GM23248 (cell line): ENCODE results near the gene SZT2. TPM values are rescaled to one million over a fixed set of nuclear protein-coding genes. Genes with fewer than 3 reads are reported as not detected.
"Not testable (repeated sequence)": the region's sequence is repeated elsewhere in the genome, so short reads cannot be mapped to it uniquely, and the experiment has no call there.

Source experiments
- DNase-seq: peaks from one replicate; pipeline ENCODE4 v3.0.0-alpha.2; 2015
- H2AFZ ChIP-seq: fragments of 200-600 bp; sonication (generic); 2 replicates; pipeline ENCODE4 v1.6.1; 2016; ENCODE audit warnings: antibody characterized with exemption
- H3F3A ChIP-seq: fragments of 200-600 bp; sonication (generic); 2 replicates; pipeline ENCODE4 v1.6.1; 2016; ENCODE audit warnings: mild to moderate bottlenecking, antibody characterized with exemption, mixed run types; ENCODE audit not compliant: insufficient read depth
- H3K27ac ChIP-seq: fragments of 200-600 bp; sonication (generic); 2 replicates; pipeline ENCODE4 v1.5.1; 2016; ENCODE audit warnings: mild to moderate bottlenecking
- H3K27me3 ChIP-seq: fragments of 200-600 bp; sonication (generic); replicated peaks from 2 replicates; pipeline ENCODE4 v1.6.1; 2016; ENCODE audit warnings: mild to moderate bottlenecking; ENCODE audit not compliant: insufficient read depth
- H3K36me3 ChIP-seq: fragments of 200-600 bp; sonication (generic); 2 replicates; pipeline ENCODE4 v1.6.1; 2016; ENCODE audit warnings: low read depth, mild to moderate bottlenecking
- H3K4me1 ChIP-seq: fragments of 200-600 bp; sonication (generic); 2 replicates; pipeline ENCODE4 v1.6.1; 2016; ENCODE audit warnings: mild to moderate bottlenecking; ENCODE audit not compliant: insufficient read depth
- H3K4me2 ChIP-seq: fragments of 200-600 bp; sonication (generic); one replicate; pipeline ENCODE4 v1.6.1; 2016; ENCODE audit warnings: mild to moderate bottlenecking; ENCODE audit not compliant: unreplicated experiment
- H3K4me3 ChIP-seq: fragments of 200-600 bp; sonication (generic); 2 replicates; pipeline ENCODE4 v1.5.1; 2016; ENCODE audit warnings: mild to moderate bottlenecking
- H3K79me2 ChIP-seq: fragments of 200-600 bp; sonication (generic); 2 replicates; pipeline ENCODE4 v1.6.1; 2016; ENCODE audit warnings: mild to moderate bottlenecking; ENCODE audit not compliant: insufficient read depth
- H3K9ac ChIP-seq: fragments of 200-600 bp; sonication (generic); 2 replicates; pipeline ENCODE4 v1.6.1; 2016; ENCODE audit warnings: mild to moderate bottlenecking
- H3K9me2 ChIP-seq: fragments of 200-600 bp; sonication (generic); 2 replicates; pipeline ENCODE4 v1.6.1; 2016; ENCODE audit warnings: mixed run types, mild to moderate bottlenecking, moderate library complexity; ENCODE audit not compliant: insufficient read depth
- H3K9me3 ChIP-seq: fragments of 200-600 bp; sonication (generic); one replicate; pipeline ENCODE4 v1.6.1; 2017; ENCODE audit warnings: low read depth
- H4K20me1 ChIP-seq: fragments of 200-600 bp; sonication (generic); 2 replicates; pipeline ENCODE4 v1.6.0; 2016; ENCODE audit not compliant: insufficient read depth
- EZH2 ChIP-seq: fragments of 200-600 bp; sonication (generic); IDR thresholded peaks from 2 replicates; pipeline ENCODE4 v1.6.1; 2018; ENCODE audit warnings: antibody characterized with exemption, mild to moderate bottlenecking; ENCODE audit not compliant: insufficient read depth, poor library complexity, severe bottlenecking
- EZH2phosphoT487 ChIP-seq: fragments of 200-600 bp; sonication (generic); IDR thresholded peaks from 2 replicates; pipeline ENCODE4 v1.6.1; 2018; ENCODE audit warnings: antibody characterized with exemption, moderate library complexity, mild to moderate bottlenecking, low read depth; ENCODE audit not compliant: insufficient read depth
- WGBS, 2 experiments: methylation state at CpG; one replicate each; pipeline ENCODE4 v1.1.6; 2015 to 2017; ENCODE audit warnings: low lambda C conversion rate in 2 of 2, low coverage in 1 of 2; ENCODE audit errors: missing lambda C conversion rate in 2 of 2; 5-methylcytosine and 5-hydroxymethylcytosine counted together
- in situ Hi-C: fragments of 300-500 bp; cut with MboI; formaldehyde crosslinking; loops from 2 replicates; pipeline ENCODE4 v1.15.0; 2020
- polyA plus RNA-seq: library from polyadenylated mRNA; unstranded; fragments of >200 nt; fragmentation: Nextera tagmentation; extraction: Ambion mirVana; gene quantifications from 2 replicates; pipeline ENCODE4 v1.2.1, GENCODE V29; 2016
- total RNA-seq: library from RNA; depleted of rRNA; stranded (reverse); fragments of >200 nt; shearing (Covaris generic); gene quantifications from 2 replicates; pipeline ENCODE4 v1.2.3, GENCODE V29; 2014

SZT2 gene
- total and polyA plus RNA-seq, 2 experiments from 2014 or later = 6.4 to 12.6 TPM

DNA sequence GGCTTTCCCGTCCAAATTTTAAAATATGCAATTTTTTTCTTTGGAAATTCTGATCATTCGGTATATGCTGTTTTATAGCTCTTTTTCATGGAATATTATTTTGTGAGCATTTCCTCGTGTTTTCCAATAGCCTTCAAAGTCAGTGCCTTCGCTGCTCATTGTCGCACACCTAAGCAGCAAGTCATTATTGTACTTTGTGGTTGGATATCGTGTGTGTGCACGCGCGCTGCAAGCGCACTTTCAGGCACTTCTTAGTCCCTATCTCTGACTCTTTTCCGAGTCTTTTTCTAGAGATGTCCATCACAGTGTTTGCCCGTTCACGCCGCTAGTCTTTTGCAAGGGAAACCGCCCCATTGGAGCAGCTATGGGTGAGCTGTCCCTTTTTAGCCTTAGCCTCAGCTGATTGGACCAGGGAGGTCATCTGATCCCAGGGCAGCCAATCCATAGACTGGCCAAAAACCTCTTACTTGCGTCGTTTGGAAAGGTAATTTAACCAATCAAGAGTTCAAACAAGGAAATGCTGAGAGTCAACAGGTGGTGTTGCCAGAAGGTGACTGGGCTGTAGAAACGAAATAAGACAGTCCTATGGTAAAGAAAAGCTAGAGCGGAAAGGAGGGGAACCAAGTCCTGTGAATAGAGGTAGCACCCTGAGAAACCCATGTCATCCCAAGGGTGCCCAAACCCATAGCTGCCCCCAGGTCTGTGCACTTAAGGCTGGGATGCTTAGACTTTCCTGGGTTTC is 64.7 kb downstream of the SZT2 start:
- Histone ChIP-seq H3K27me3 (no peaks in the 10 kb centered on the region), H3K9ac (peak overlapping the region; percentile 77), H3K36me3 (no peaks in the 10 kb centered on the region), H3K4me2 (peak overlapping the region; percentile 94), H3K9me2 (no peaks in the 10 kb centered on the region), H3K4me1 (peaks cover 4% of the 10 kb centered on the region; the same call in 1 of the 2 replicates), H2AFZ (peak overlapping the region; percentile 76), H3K79me2 (no peaks in the 10 kb centered on the region), H3K9me3 (no peaks in the 10 kb centered on the region), H4K20me1 (no peaks in the 10 kb centered on the region), H3K4me3 (peak overlapping the region; percentile 74), H3K27ac (peak overlapping the region; percentile 63), H3F3A (peaks cover 24% of the 10 kb centered on the region)
- DNase-seq = peak; percentile 92
- in situ Hi-C loops = no loop called here
- TF ChIP-seq EZH2 = no peak
- WGBS, 2 experiments = 7 to 8% methylated on average over 19 of the region's 19 CpGs

DNA sequence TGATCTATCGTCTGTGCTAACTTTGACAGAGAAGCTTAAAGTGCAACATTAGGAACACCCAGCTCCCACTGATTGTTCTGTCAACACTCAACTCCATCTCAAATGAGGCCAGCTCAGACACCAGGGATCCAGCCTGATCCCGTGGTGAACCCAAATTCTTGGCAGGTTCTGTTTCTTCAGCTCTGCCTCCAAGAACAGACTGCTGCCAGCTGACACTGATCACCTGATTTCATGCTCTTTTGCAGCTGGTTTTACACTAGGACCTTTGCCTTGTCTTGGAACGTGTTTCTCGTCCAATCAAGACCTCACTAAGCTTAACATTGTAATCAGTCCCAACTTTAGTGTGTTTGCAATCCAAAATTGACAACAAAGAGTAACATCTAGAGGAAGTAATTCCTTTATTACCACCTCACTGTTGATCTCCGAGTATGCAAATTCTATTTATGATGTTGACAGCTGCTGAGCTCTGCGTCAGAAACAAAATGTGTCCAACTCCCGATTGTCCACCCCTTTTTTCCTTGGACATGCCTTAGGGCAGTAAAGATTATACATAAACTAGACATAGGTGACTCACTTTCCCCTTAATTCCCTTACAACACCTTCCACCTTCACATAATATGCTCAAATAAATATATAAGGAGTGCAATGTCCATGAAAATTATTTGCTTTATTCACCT is 65.7 kb downstream of the SZT2 start:
- Histone ChIP-seq H3K36me3 (no peaks in the 10 kb centered on the region), H3K9me3 (no peaks in the 10 kb centered on the region), H3K27me3 (no peaks in the 10 kb centered on the region), H3K79me2 (no peaks in the 10 kb centered on the region), H2AFZ (0 out of 2 replicates have a peak overlapping the region, but pooled peaks have one; percentile 76), H3K27ac (no peak overlapping the region), H3K4me3 (no peak overlapping the region), H4K20me1 (no peaks in the 10 kb centered on the region), H3K9ac (no peak overlapping the region), H3K4me1 (peaks cover 4% of the 10 kb centered on the region; the same call in 1 of the 2 replicates), H3F3A (peaks cover 24% of the 10 kb centered on the region), H3K4me2 (no peak overlapping the region), H3K9me2 (no peaks in the 10 kb centered on the region)
- TF ChIP-seq EZH2phosphoT487 (no peak), EZH2 (no peak)
- WGBS, 2 experiments = 50 to 52% methylated on average over 7 of the region's 7 CpGs
- no peak for DNase-seq
- in situ Hi-C loops = no loop called here

DNA sequence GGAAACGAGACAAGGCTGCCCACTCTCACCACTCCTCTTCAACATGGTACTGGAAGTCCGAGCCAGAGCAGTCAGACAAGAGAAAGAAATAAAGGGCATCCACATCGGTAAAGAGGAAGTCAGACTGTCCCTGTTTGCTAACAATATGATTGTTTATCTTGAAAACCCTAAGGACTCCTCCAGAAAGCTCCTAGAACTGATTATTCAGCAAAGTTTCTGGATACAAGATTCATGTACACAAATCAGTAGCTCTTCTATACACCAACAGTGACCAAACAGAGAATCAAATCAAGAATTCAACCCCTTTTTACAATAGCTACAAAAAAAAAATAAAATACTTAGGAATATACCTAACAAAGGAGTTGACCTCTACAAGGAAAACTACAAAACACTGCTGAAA is 68.7 kb downstream of the SZT2 start:
- H3K4me1 ChIP-seq, H2AFZ ChIP-seq, H3K9me3 ChIP-seq, DNase-seq, H3K36me3 ChIP-seq, H3K27me3 ChIP-seq, H3K79me2 ChIP-seq, H3F3A ChIP-seq, in situ Hi-C loops, H3K4me2 ChIP-seq, H3K27ac ChIP-seq, H3K4me3 ChIP-seq, H3K9me2 ChIP-seq, H3K9ac ChIP-seq, H4K20me1 ChIP-seq: not testable (repeated sequence)
- 78 to 79% methylated on average over 3 of the region's 3 CpGs for WGBS, 2 experiments

DNA sequence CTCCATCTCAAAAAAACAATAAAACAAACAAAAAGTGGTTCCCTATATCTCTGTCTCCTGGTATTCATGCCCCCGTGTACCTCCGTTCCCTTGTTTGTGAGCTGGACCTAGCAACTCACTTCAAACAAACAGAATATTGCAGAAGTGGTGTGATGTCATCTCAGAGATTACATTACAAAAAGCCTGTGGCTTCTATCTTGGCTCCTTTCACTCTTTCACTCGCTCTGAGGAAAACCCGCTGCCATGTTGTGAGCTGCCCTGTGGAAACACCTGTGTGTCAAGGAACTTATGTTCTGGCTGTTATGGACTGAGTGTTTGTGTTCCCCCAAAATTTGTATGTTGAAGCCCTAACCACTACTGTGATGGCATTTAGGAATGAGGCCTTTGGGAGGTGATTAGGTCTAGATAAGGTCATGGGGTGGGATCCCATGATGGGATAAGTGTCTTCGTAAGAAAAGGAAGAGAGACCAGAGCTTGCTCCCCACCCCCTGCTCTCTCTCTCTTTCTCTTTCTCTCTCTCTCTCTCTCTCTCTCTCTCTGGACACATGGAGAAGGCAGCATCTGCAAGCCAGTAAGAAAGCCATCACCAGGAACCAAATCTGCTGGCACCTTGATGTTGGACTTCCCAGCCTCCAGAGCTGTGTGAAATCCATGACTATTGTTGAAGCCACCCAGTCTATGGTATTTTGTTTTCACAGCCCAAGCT is 71.4 kb downstream of the SZT2 start:
- H3K9me2 ChIP-seq = no peaks in the 10 kb centered on the region
- H3K4me2 ChIP-seq = no peak overlapping the region
- no peak overlapping the region for H2AFZ ChIP-seq
- no peak overlapping the region for H3K9ac ChIP-seq
- in situ Hi-C loops = no loop called here
- DNase-seq = no peak
- no peak overlapping the region for H3K27ac ChIP-seq
- H3K4me3 ChIP-seq = no peak overlapping the region
- H3K36me3 ChIP-seq = no peaks in the 10 kb centered on the region
- no peaks in the 10 kb centered on the region for H3K4me1 ChIP-seq
- H3K27me3 ChIP-seq = no peaks in the 10 kb centered on the region
- H4K20me1 ChIP-seq = no peaks in the 10 kb centered on the region
- TF ChIP-seq EZH2phosphoT487 (no peak), EZH2 (no peak)
- no peaks in the 10 kb centered on the region for H3K79me2 ChIP-seq
- H3F3A ChIP-seq = no peaks in the 10 kb centered on the region
- H3K9me3 ChIP-seq = no peaks in the 10 kb centered on the region
- 94 to 98% methylated on average over 5 of the region's 5 CpGs for whole genome bisulfite sequencing, 2 experiments
